ENCODE data around the gene IQCH. TPM values are rescaled to one million over a fixed set of nuclear protein-coding genes. Genes with fewer than 3 reads are reported as not detected.

IQCH gene
- total RNA-seq, 1 donor from 2014 or later: 4.5 TPM

GRCh38 chr15:67329984-67330733 lies 75.6 kb downstream of the IQCH start:
- no peak for DNase-seq
- Mint-ChIP-seq H3K27me3 (ENCODE audit: unreplicated experiment) (no peaks in the 10 kb centered on the region), H3K27ac (ENCODE audit: unreplicated experiment) (no peak overlapping the region), H3K9me3 (ENCODE audit: unreplicated experiment) (no peaks in the 10 kb centered on the region), H3K4me1 (ENCODE audit: low read depth, unreplicated experiment) (no peaks in the 10 kb centered on the region), H3K36me3 (ENCODE audit: unreplicated experiment) (no peaks in the 10 kb centered on the region), H3K4me3 (ENCODE audit: unreplicated experiment) (no peak overlapping the region)
- TF ChIP-seq CTCF (IDR thresholded peaks at IDR 0.05; ENCODE audit: partially characterized antibody, unreplicated experiment): no peak

GRCh38 chr15:67331676-67332075 lies 77.1 kb downstream of the IQCH start:
- no peak for DNase-seq
- Mint-ChIP-seq H3K27ac (ENCODE audit: unreplicated experiment) (no peak overlapping the region), H3K36me3 (ENCODE audit: unreplicated experiment) (no peaks in the 10 kb centered on the region), H3K4me1 (ENCODE audit: low read depth, unreplicated experiment) (no peaks in the 10 kb centered on the region), H3K27me3 (ENCODE audit: unreplicated experiment) (no peaks in the 10 kb centered on the region), H3K4me3 (ENCODE audit: unreplicated experiment) (no peak overlapping the region), H3K9me3 (ENCODE audit: unreplicated experiment) (no peaks in the 10 kb centered on the region)
- no peak for TF ChIP-seq CTCF (IDR thresholded peaks at IDR 0.05; ENCODE audit: partially characterized antibody, unreplicated experiment)

GRCh38 chr15:67335026-67335425 lies 80.4 kb downstream of the IQCH start:
- no peak for TF ChIP-seq CTCF (IDR thresholded peaks at IDR 0.05; ENCODE audit: partially characterized antibody, unreplicated experiment)
- Mint-ChIP-seq H3K36me3 (ENCODE audit: unreplicated experiment) (no peaks in the 10 kb centered on the region), H3K27ac (ENCODE audit: unreplicated experiment) (no peak overlapping the region), H3K27me3 (ENCODE audit: unreplicated experiment) (no peaks in the 10 kb centered on the region), H3K9me3 (ENCODE audit: unreplicated experiment) (no peaks in the 10 kb centered on the region), H3K4me3 (ENCODE audit: unreplicated experiment) (no peak overlapping the region), H3K4me1 (ENCODE audit: low read depth, unreplicated experiment) (no peaks in the 10 kb centered on the region)
- no peak for DNase-seq

- Mint-ChIP-seq H3K4me1 (ENCODE audit: low read depth, unreplicated experiment) (no peaks in the 10 kb centered on the region), H3K27ac (ENCODE audit: unreplicated experiment) (no peak overlapping the region), H3K36me3 (ENCODE audit: unreplicated experiment) (no peaks in the 10 kb centered on the region), H3K4me3 (ENCODE audit: unreplicated experiment) (no peak overlapping the region), H3K27me3 (ENCODE audit: unreplicated experiment) (no peaks in the 10 kb centered on the region), H3K9me3 (ENCODE audit: unreplicated experiment) (no peaks in the 10 kb centered on the region)
- no peak for DNase-seq
- no peak for TF ChIP-seq CTCF (IDR thresholded peaks at IDR 0.05; ENCODE audit: partially characterized antibody, unreplicated experiment)
Observed at GRCh38 chr15:67335534-67336222, 81.1 kb downstream of the IQCH start.

- Mint-ChIP-seq H3K4me3 (ENCODE audit: unreplicated experiment) (no peak overlapping the region), H3K36me3 (ENCODE audit: unreplicated experiment) (peaks cover 14% of the 10 kb centered on the region), H3K27me3 (ENCODE audit: unreplicated experiment) (no peaks in the 10 kb centered on the region), H3K9me3 (ENCODE audit: unreplicated experiment) (peaks cover 2% of the 10 kb centered on the region), H3K27ac (ENCODE audit: unreplicated experiment) (no peak overlapping the region), H3K4me1 (ENCODE audit: low read depth, unreplicated experiment) (no peaks in the 10 kb centered on the region)
- no peak for DNase-seq
- no peak for TF ChIP-seq CTCF (IDR thresholded peaks at IDR 0.05; ENCODE audit: partially characterized antibody, unreplicated experiment)
Observed at GRCh38 chr15:67340630-67341029, 86.0 kb downstream of the IQCH start.
